Lower leg skin (tissue), 3 donors: ENCODE measurements around the gene AUTS2.

Experiments
- POLR2A ChIP-seq, 2 donors: fragments of 450-650 bp; IDR thresholded peaks; one replicate each; pipeline ENCODE4 v1.6.1; 2016 to 2017; ENCODE audit warnings: antibody characterized with exemption in 2 of 2, mild to moderate bottlenecking in 1 of 2, moderate library complexity in 1 of 2
- TF ChIP-seq, protein P1 (sequence below), 3 donors: fragments of 450-650 bp; IDR thresholded peaks; one replicate each; pipeline ENCODE4 v1.5.1; 2016; ENCODE audit warnings: antibody characterized with exemption in 3 of 3, mild to moderate bottlenecking in 3 of 3, moderate library complexity in 2 of 3

DNA sequence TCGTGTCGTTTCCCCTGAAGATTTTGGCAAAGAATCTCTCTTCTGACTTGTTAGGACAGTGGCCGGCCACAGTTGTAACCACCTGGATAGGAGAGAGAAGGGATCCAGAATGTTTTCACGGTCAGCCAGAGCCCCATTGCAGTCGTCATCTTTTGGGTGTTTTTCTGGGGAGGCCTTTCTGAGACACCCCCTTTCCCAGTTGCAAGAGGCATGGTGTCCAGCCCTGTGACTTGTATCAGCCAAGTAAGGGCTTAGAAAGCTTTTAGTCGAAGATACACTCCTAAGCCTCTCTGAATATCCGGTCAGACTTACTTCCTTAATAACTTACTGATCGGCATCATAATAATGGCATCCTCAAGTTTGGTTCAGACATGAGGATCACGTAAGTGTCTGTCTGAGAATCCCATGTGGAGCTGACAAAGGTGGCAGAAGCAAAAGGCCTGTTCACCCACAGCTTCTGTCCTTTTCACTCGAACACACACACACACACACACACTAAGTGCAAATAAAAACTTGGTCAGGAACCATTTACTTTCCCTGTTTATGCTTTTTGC, 1098.0 kb downstream of the AUTS2 start:
- TF ChIP-seq, protein P1, sequence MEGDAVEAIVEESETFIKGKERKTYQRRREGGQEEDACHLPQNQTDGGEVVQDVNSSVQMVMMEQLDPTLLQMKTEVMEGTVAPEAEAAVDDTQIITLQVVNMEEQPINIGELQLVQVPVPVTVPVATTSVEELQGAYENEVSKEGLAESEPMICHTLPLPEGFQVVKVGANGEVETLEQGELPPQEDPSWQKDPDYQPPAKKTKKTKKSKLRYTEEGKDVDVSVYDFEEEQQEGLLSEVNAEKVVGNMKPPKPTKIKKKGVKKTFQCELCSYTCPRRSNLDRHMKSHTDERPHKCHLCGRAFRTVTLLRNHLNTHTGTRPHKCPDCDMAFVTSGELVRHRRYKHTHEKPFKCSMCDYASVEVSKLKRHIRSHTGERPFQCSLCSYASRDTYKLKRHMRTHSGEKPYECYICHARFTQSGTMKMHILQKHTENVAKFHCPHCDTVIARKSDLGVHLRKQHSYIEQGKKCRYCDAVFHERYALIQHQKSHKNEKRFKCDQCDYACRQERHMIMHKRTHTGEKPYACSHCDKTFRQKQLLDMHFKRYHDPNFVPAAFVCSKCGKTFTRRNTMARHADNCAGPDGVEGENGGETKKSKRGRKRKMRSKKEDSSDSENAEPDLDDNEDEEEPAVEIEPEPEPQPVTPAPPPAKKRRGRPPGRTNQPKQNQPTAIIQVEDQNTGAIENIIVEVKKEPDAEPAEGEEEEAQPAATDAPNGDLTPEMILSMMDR (IDR thresholded peaks at IDR 0.05) = no peak
- no peak for TF ChIP-seq POLR2A (IDR thresholded peaks at IDR 0.05)
